ENCODE results near the gene DNAH3.
"Not testable (repeated sequence)": the region's sequence is repeated elsewhere in the genome, so short reads cannot be mapped to it uniquely, and the experiment has no call there.

The DNAH3 gene

GRCh38 chr16:21120976-21121520, 29.6 kb downstream of the DNAH3 start:
- no peak for DNase-seq (ENCODE audit: low read depth)

- no peak for DNase-seq (ENCODE audit: low read depth)
Observed at GRCh38 chr16:21117567-21117966, 33.1 kb downstream of the DNAH3 start.

- DNase-seq (ENCODE audit: low read depth) = no peak
Observed at GRCh38 chr16:21116148-21116693, 34.4 kb downstream of the DNAH3 start.

GRCh38 chr16:21115551-21115950, 35.1 kb downstream of the DNAH3 start:
- not testable (repeated sequence) for DNase-seq (ENCODE audit: low read depth)

- no peak for DNase-seq (ENCODE audit: low read depth)
Observed at GRCh38 chr16:21103941-21104860, 46.4 kb downstream of the DNAH3 start.

GRCh38 chr16:21101631-21102420, 48.8 kb downstream of the DNAH3 start:
- peak; percentile 7 for DNase-seq (ENCODE audit: low read depth)

GRCh38 chr16:21100447-21100846, 50.2 kb downstream of the DNAH3 start:
- no peak for DNase-seq (ENCODE audit: low read depth)

GRCh38 chr16:21097151-21097550, 53.5 kb downstream of the DNAH3 start:
- DNase-seq (ENCODE audit: low read depth) = no peak

- not testable (repeated sequence) for DNase-seq (ENCODE audit: low read depth)
Observed at GRCh38 chr16:21094719-21095118, 55.9 kb downstream of the DNAH3 start.

- DNase-seq (ENCODE audit: low read depth) = no peak
Observed at GRCh38 chr16:21092951-21093350, 57.7 kb downstream of the DNAH3 start.

GRCh38 chr16:21088646-21089538, 61.8 kb downstream of the DNAH3 start:
- no peak for DNase-seq (ENCODE audit: low read depth)

- no peak for DNase-seq (ENCODE audit: low read depth)
Observed at GRCh38 chr16:21088143-21088542, 62.5 kb downstream of the DNAH3 start.

GRCh38 chr16:21084631-21085225, 65.9 kb downstream of the DNAH3 start:
- DNase-seq (ENCODE audit: low read depth) = no peak

GRCh38 chr16:21083729-21084268, 66.8 kb downstream of the DNAH3 start:
- DNase-seq (ENCODE audit: low read depth) = peak; percentile 18

- DNase-seq (ENCODE audit: low read depth) = no peak
Observed at GRCh38 chr16:21081329-21081728, 69.3 kb downstream of the DNAH3 start.

GRCh38 chr16:21078563-21078962, 72.1 kb downstream of the DNAH3 start:
- no peak for DNase-seq (ENCODE audit: low read depth)

GRCh38 chr16:21076186-21076883, 74.3 kb downstream of the DNAH3 start:
- DNase-seq (ENCODE audit: low read depth) = no peak

- no peak for DNase-seq (ENCODE audit: low read depth)
Observed at GRCh38 chr16:21075252-21075651, 75.4 kb downstream of the DNAH3 start.

GRCh38 chr16:21072976-21073375, 77.7 kb downstream of the DNAH3 start:
- no peak for DNase-seq (ENCODE audit: low read depth)

GRCh38 chr16:21071741-21072140, 78.9 kb downstream of the DNAH3 start:
- no peak for DNase-seq (ENCODE audit: low read depth)
